HG03558 (cell line): ENCODE results near the gene SPACA9.

Experiments used
- ATAC-seq: cut with Tn5 transposase; IDR thresholded peaks from one replicate; pipeline ENCODE4 v1.9.1; 2021; ENCODE audit warnings: moderate number of reproducible peaks; ENCODE audit not compliant: unreplicated experiment; ENCODE audit errors: extremely low read depth

The SPACA9 gene

DNA sequence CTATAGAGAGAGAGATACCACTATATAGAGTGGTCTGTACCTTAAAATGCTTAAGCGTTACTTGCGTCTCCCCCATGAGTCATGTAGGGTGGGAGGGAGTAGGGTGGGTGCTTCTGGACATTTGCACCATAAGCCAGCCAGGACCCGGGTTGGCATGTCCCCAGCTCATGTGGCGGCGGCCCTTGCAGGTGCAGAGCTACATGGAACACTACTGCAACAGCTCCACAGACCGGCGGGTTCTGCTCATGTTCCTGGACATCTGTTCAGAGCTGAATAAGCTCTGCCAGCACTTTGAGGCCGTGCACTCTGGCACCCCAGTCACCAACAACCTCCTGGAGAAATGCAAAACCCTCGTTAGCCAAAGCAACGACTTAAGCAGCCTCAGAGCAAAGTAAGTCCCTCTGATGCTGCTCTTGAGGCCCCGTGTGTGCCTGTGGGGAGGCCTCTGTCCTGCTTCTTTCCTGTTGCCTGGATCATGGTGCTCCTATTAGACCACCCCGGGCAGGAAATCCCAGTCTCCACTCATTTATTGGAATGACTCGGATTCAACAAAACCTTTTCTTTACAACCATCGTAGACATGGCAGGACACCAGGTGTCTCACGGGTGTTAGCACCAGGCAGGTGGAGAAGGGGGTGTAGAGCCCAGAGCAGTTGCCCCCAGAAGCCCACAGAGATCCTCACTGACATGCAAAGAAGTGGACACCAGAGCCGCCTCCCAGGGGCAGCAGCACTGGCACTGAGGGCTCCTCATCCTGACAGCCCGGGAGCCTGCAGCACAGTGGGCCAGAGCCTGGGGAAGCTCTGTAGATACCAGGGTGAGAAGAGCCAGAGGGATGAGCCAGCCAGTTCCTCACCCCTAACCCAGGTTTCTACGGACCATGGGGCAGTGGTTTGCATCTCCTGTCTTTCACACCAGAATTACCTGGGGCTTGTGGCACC, 8.8 kb downstream of the SPACA9 start:
- no peak for ATAC-seq

DNA sequence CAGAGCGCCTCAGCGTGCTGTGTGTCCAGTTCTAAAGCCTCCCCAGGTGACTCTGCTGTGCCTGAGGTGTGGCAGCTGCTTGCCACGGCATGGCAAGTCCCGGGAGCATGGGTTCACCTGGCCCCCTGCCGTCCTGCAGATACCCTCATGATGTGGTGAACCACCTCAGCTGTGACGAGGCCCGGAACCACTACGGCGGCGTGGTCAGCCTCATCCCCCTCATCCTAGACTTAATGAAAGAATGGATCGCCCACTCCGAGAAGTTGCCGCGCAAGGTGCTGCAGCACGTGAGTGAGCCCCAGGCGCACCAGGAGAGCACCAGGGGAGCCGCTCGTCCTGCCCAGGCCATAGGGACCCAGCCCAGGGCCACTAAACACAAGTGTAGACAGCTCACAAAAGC, 9.5 kb downstream of the SPACA9 start:
- no peak for ATAC-seq

DNA sequence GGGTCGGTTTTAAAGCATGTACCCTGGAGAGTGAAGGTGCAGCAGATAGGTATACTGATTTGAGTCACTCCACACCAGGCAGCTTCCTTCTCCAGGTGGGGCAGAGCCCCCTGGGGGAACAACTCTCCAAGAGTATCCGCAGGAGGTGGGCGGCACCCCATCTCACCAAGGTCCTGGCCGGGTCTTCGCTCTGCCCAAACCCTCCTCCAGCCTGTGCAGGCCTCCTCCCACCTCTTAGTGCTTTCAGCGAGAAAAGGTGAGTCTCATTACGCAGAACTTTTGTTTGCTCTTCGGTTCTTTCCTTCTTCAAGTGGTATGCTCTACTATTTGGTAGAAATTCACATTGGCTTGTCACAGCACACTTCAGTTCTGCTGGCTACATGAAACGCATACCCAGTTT, 13.7 kb downstream of the SPACA9 start:
- ATAC-seq, result no peak

GRCh38 chr9:132894346-132894745, 15.6 kb downstream of the SPACA9 start:
- no peak for ATAC-seq

GRCh38 chr9:132894862-132895835, 16.5 kb downstream of the SPACA9 start:
- no peak for ATAC-seq

DNA sequence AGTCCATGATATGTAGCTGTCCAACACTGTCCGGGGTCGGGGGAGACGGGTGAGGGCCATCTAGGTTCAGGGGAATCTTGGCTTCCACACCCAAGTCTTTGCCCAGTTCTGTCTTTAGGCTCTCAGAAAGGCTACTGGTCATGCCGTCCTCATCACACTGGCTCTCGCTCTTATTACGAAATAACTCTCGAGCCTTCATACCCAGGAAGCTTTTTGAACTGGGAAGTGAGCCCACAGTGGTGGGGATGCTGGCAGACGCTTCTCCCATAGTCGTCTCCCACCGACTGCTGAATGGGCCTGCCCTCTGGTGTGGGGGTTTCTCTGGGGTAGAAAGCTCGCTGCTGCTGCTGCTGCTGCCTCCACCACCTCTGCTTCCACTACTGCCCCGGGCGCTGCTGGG, 17.6 kb downstream of the SPACA9 start:
- no peak for ATAC-seq

GRCh38 chr9:132896906-132897305, 18.2 kb downstream of the SPACA9 start:
- no peak for ATAC-seq

GRCh38 chr9:132898051-132898450, 19.4 kb downstream of the SPACA9 start:
- ATAC-seq, result no peak

DNA sequence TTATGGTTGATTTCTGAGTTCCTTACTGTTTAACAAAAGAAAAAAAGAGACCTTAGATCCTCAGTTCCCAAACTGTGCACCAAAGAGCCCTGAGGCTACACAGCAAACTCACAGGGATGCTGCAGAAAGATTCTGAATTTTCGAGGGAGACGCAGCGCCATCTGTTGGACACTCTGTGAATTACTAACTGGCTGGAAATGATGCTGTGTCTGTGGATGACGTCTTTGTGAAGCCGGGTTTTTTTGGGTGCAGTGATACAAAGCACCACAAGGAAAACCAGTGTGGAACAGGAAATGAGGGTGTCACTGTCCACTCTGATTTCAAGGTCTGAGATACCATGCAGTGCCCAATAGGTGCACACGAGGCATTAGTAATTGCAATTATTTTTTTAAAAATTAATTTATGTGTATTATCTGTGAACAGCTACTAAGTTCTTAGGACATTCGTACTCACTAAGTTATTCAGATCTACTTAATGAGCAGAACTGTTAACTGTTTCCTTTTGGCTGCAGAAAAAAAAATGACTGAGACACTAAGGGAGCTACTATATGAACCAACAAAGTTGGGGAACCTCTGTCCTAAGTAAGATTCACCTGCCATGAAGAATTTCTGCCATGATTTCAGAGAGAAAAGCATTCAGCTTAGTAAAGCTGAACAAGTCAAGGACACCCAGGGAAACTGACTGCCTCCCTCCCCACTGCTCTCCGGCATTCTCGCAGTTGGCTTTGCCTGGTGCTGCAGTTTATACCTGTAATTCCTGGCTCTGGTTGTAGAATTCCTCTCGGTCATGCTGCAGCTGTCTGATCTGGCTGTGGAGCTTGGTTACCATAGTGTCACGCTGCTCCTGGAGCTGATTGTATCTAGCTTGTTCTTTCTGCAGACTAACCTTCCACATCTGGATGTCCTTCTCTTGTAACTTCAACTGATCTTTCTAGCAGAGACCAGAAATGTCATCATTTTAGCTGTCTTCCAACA, 23.4 kb downstream of the SPACA9 start:
- no peak for ATAC-seq

DNA sequence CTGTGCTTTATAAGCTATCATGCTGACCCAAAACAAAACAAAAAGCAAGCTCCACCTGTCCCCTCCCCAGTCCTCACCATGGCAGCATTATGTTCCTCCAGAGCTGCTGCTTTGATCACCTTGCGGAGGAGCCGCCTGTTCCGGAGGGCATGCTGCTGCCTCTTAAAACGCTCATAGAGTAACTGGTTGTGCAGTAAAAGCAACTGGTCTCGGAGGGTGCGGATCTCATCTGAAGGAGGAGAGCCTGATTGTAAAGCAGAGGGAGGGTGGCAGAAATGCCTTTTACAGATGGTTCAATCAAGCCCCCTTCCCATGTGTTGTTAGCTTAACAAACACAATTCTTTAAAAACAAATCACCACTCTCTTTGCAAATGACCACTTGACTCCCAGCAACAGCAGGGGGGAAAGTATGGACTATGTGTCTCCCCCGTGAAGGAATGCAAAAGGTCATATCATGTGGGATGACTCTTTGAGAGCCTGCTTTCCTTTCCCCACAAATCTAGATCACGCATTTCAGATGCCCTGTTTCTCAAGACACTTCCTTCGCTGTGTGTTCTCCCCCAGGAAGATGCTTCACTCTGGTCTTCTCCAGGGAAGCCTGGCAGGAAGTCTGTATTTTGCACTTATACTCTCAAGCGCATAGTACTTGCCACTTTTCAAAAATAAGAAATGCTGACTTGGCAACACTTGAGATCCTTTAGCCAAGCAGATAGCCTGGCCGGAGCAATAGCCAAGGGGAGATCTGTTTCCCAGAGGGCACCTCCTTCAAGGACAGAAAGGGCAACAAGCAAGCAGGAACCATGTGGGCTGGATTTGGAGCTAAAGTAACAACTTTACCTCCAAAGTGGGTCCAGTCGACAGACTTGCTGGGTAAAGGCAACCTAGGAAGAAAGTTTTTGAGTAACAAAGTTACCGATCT, 25.1 kb downstream of the SPACA9 start:
- no peak for ATAC-seq

GRCh38 chr9:132905726-132906125, 27.0 kb downstream of the SPACA9 start:
- no peak for ATAC-seq

- no peak for ATAC-seq
Measured at GRCh38 chr9:132908635-132909034, 29.9 kb downstream of the SPACA9 start.

GRCh38 chr9:132909311-132909710, 30.6 kb downstream of the SPACA9 start:
- no peak for ATAC-seq

DNA sequence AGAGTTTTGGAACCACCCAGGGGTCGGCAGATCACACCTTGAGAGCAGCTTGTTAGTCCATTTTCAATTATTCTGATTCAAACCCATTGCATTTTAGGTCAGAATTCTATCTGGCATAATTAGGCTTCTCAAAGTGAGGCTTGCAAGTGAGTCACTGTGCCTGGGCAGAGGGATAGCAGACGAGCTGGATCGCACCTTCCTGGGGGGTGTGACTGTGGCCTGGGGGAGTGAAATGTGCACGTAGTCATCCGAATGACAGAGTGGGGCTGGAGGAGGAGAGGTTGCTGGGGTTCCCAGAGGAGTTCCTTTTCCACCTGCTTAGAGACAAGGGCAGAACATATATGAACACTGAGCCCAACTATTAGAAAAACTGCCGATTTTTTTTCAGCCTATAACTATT, 31.7 kb downstream of the SPACA9 start:
- ATAC-seq, result no peak

DNA sequence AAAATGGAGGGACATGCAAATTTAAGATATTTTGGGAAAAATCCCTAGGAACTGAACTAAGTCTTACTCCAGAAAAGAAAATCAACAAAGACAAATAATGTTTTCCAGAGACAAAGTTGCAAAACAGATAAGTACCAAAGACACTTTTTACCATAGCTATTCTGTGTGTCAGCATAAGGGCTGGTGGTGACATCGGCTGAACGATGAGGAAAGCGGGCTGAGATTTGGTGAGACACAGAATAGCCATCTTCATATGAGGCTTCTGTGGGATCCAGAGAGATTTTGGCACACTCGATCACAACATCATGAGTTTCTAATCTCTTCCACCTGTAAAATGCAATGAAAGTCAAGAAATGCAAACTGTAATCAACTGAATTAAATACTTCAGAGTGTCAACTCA, 33.4 kb downstream of the SPACA9 start:
- ATAC-seq, result no peak

- ATAC-seq, result no peak
Measured at GRCh38 chr9:132914924-132915323, 36.2 kb downstream of the SPACA9 start.

DNA sequence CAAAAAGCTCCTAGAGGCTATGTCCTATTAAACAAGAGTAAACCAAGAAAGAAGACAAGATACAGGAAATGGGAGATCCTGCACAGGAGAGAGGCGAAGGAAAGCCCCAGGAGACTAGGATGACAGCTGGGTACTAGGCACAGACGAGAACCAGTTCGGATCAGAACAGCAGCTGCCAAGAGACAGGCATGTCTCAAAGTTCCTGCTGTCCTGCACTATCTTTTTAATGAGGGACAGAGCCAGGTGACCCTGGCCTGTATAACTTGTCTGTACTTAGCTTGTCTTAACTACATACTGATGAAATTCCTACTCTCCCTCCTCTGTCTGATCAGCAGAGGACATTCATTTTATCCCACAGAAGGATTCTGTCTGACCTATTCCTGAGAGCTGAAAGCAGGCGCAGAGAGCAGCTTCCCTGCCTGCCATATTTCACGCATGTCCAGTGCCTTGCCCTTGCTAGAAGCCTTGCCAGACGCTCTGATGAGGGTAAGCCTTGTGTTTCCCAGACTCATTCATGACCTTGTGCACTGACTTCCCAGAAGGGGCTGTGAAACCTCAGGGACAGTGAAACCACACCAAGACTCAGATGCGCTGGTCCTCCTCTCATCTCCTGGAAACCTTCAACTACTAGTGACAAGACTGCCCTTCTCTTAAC, 41.0 kb downstream of the SPACA9 start:
- ATAC-seq, result no peak

DNA sequence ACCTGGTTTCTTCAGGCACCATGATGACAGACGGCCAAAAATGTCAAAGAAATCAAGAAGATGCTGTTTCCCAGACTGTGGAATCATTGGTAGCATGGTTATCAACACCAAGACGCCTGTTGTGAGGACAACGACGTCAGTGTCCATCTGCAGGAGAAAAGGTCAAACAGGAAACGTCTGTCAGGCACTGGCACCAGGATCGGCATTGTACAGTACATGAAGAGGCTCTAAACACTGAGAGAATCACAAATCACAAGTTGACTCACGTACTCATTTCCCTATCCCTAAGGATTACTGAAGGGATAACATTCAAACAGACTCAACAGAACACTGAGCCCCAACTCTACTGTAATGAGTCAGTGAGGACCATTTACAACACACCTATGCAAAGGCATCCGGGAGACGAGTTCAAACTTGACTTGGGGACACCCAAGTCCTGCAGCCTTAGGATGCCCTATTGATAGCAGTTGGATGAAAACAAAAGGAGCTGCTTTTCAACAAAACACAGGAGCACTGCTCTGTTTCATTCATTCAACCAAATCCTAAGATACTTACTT, 44.7 kb downstream of the SPACA9 start:
- no peak for ATAC-seq
